DMS153 (cell line): ENCODE measurements around the gene LARP6.
"Not testable (repeated sequence)": the region's sequence is repeated elsewhere in the genome, so short reads cannot be mapped to it uniquely, and the experiment has no call there.

Experiments
- DNase-seq: peaks from one replicate; lab custom pipeline; 2025; lab: John Stamatoyannopoulos, UW

LARP6 gene

DNA sequence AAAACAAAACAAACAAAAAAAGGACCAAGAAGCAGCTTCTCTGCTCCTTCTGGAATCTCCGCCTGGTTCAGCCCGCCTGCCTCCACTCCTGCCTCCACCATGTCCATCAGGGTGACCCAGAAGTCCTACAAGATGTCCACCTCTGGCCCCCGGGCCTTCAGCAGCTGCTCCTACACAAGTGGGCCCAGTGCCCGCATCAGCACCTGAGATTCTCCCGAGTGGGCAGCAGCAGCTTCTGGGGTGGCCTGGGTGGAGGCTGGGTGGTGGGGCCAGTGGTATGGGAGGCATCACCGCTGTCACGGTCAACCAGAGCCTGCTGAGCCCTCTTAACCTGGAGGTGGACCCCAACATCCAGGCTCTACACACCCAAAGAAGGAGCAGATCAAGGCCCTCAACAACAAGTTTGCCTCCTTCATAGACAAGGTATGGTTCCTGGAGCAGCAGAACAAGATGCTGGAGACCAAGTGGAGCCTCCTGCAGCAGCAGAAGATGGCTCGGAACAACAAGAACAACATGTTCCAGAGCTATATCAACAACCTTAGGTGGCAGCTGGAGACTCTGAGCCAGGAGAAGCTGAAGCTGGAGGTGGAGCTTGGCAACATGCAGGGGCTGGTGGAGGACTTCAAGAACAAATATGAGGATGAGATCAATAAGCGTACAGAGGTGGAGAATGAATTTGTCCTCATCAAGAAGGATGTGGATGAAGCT is 4.8 kb upstream of the LARP6 start:
- DNase-seq = not testable (repeated sequence)

GRCh38 chr15:70857562-70858285 is 3.8 kb upstream of the LARP6 start:
- no peak for DNase-seq

GRCh38 chr15:70856884-70857561 is 3.1 kb upstream of the LARP6 start:
- no peak for DNase-seq

DNA sequence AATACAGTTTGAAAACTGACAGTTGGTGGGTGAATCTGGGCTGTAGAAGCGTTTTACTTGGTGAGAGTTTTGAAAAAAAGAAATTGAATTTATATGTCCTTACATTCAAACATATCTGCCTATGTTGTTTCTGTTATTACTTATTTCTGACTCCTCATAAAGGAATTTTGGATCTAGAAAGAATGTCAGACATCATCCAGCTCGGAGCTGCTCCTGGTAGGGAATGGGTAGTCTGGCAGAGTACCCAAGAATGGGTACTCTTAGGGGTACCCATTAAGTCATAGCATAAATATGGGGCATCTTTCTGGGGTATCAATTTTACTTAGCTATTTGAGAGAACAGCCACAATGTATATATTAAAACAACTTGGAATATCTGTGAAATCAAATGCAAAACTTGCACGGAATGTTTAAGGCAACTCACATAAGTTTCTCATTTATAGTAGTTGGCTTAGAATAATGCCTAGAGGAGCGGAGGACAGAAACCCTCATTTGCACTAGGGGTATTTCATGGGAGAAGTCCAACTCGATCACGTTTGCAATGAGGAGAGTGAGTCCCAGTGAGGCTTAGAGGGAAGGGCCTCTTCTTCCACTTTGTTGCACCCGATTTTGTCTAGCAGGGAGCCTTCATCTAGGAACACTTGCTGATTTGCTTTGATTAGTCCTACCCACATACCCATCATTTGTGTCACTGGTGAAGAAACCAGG is 2.4 kb upstream of the LARP6 start:
- DNase-seq = no peak

- no peak for DNase-seq
Observed at GRCh38 chr15:70855764-70856163, 1.8 kb upstream of the LARP6 start.

DNA sequence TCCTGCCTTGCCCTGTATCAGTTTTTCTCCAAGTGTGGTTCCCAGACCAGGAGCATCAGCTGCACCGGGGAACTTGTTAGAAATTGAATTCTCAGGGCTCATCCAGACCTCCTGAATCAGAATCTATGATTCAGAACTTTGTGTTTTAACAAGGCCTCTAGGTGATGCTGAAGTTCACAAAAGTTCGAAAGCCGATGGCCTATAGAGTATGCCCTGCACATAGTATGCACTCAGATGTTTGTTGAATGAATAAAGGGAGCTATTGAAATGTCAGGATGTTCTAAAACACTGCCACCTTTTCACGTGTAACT is 664 bp upstream of the LARP6 start:
- DNase-seq = no peak

DNA sequence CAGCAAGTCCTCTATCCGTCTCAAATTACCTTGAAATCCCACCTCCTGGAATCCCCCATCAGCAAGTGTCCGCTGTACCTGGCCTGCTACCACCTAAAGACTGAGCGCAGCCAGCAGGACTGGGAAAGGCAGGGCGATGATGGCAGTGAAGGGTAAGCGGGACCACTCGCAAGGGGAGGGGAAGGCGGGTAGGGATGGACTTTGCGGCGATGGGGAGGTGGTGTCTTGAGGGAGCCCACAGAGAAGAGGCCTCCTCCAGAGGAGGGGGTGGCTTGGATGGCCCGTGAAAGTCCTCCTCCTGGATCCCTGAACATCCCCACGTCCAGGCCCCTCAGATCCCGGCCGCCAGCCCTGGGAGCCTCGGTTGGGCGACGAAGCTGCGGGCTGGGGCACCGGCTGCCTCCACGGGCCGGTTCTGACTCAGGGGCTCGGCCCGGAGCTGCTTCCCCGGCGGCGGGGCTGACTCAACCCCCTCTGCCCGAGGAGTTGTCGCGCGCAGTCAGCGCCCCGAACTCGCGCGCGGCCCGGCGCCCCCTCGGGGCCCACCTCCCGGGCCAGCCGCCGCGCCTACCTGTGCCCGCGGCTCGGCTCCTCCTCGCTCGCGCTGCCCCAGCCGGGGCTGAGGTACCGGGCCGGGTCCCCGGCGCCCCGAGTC is 512 bp downstream of the LARP6 start:
- DNase-seq = no peak

GRCh38 chr15:70852501-70853317 is 1.2 kb downstream of the LARP6 start:
- DNase-seq = no peak

GRCh38 chr15:70851889-70852288 is 2.1 kb downstream of the LARP6 start:
- no peak for DNase-seq

GRCh38 chr15:70845602-70846360 is 8.2 kb downstream of the LARP6 start:
- DNase-seq = no peak

DNA sequence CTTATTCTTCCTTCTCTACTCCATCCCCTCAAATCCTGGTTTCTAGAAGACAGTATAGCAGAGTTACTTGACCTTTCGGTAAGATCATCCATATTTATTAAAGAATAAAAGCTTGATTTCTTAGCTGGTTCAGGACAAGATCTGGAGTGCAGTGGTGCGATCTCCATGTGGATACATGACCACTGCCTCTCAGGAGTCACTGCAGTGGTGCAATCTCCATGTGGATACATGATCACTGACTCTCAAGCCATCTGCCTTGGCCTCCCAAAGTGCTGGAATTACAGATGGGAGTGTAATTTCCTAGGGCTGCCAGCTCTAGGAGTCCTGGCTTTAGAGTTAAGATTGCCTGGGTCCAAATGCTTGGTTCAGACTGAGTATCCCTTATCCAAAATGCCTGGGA is 16.5 kb downstream of the LARP6 start:
- DNase-seq = no peak

GRCh38 chr15:70835841-70836240 is 18.1 kb downstream of the LARP6 start:
- no peak for DNase-seq

- DNase-seq = no peak
Observed at GRCh38 chr15:70835415-70835814, 18.5 kb downstream of the LARP6 start.

DNA sequence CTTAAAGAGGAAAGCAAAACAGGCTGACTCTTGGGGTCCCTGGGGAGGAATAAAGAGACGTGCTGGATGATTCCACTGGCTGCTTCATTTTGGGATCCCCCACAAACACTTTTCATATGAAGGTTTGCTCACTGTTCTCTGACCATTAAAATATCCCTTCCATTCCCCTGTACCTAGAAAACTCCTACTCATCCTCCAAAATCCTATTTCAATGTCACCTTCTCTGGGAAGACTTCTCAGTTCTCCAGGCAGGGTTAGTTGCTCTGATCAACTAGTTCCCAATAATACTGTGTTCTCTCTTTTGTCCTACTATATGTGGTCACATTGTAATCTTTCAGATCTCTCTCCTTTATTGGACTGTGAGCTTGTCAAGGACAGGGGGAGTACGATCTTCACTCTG is 19.0 kb downstream of the LARP6 start:
- DNase-seq = no peak

GRCh38 chr15:70833861-70834765 is 19.8 kb downstream of the LARP6 start:
- DNase-seq = no peak

- no peak for DNase-seq
Observed at GRCh38 chr15:70833422-70833821, 20.5 kb downstream of the LARP6 start.

DNA sequence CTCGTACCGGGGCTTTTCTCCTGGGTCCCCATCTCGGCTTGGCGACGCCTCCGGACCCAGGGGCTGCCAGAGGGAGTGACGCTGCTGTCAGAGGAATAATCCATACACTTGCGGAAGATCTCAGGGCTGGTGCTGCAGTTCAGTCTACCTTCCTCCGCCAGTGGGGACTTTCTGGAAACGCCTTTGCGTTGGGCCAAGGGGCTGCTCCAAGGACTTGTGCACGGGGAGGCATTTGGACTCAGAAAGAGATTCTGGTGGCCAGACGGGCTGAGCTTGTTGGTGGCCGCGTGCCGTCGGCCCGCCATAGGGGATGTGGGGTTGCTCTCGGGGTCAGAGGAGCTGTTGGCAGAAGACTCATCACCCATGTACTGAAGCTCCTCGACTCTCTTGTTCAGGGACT is 21.8 kb downstream of the LARP6 start:
- no peak for DNase-seq

DNA sequence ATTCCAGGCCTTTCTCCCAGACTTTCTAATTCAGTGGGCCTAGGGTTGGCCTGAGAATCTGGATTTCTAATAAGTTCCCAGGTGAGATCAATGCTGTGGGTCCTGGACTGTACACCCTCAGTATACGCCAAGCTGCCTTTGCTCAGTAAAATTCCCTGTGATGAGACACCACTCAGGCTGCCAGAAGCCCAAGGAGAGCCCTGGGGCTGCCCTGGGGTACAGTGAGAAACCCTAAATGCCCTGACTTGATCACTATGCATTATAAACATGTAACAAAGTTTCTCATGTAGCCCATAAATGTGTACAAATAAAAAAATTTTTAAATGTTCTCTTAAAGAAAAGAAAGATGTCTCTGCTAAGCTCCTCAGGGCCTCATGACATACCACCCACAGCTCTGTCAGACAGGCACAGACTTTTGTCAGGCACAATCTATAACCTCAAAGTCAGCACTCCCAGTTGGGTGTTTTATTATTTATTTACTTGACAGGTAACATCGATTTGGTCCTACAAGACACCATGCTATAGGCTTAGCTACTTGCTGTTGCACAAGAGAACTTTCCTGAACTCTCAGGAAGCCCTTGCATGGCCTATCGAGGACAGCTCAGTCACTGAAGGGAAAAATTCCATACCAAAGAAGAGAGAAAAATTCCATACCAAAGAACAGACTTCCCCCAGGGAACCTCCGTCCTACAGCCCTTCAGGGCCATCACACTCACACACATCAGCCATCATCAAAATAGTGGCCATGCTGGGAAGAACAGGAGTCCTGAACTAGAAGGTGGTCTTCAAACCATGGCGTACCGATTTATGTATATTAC is 22.7 kb downstream of the LARP6 start:
- DNase-seq = no peak

DNA sequence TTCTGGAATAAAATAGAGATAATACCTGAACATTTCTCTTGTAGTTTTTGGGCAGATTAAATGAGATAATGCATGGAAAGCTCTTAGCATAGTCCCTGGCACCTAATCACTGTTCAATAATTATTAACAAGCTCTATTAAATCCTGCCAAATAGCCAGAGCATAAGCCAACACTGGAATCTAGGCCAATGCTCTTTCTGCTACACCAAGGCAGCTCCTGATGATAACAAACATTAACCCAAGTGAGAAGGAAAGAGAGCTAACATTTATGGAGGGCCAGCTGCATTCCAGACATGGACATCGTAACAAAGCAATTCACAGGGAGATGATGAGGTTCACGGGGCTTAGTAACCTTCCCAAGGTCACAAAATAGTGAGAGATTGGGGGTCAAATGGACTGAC is 23.3 kb downstream of the LARP6 start:
- no peak for DNase-seq
